HG03103 (cell line): Measurements from ENCODE around the gene TTLL6.

Source experiments
- ATAC-seq: cut with Tn5 transposase; IDR thresholded peaks from one replicate; pipeline ENCODE4 v1.9.1; 2021; ENCODE audit warnings: low read depth; ENCODE audit not compliant: unreplicated experiment

Gene TTLL6

DNA sequence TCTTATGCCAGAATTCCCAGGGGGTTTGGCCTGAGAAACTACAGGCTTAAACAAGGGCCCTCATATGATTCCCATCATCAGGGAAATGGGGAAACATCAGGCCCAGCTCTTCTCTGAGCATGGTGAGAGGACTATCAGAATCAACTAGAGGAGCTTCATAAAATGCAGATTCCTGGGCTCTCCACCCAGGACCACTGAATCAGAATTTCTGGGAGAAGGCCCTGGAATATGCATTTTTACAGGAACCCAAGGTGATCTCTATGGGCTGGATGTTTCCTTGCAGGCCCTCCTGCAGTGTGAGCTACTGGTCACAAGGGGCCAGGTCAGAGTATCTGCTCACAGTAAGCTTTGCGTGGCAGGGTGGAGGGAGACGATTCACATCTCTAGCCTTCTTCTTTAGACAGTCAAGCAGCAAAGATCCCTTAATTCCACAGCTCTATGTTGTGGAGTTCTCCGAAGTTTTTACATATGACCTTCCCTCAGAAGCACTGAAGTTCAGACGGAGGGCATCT, 49.7 kb downstream of the TTLL6 start:
- no peak for ATAC-seq

DNA sequence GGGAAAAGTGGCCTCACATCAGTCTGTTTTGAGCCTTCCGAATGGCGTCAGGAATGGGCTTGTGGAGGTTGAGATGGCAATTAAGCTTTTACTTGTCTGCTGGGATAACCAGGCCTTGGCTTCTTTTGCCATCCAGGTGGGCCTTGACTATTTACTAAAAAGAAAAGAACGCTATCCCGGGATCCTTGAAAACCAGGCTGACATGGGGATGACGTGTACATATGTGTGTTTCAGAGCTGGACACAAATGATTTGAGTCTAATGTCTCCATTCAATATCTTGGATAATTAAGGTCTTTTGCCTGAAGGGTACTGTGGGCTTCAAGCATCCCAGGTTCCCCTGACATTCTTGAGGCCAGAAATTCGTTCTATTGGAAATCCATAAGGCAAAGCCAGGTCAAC, 55.9 kb downstream of the TTLL6 start:
- ATAC-seq: no peak

DNA sequence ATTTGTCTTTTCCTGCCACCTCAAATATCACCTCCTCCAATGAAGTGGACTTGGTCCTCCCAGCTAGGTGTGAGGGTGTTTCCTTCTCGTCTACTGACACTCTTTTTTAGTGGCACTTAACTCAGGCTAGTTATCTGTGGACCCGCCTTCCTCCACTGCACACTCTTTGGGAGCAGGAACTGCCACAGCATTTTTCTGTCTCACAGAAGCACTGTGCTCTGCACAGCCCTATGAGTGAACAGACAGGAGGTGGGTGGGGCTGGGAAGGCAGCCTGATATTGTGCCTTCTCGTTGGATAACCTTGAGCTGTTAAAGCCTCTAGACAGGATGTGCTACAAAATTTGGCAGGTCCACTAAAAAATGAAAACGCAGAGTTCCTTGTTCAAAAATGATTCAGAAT, 56.6 kb downstream of the TTLL6 start:
- no peak for ATAC-seq

DNA sequence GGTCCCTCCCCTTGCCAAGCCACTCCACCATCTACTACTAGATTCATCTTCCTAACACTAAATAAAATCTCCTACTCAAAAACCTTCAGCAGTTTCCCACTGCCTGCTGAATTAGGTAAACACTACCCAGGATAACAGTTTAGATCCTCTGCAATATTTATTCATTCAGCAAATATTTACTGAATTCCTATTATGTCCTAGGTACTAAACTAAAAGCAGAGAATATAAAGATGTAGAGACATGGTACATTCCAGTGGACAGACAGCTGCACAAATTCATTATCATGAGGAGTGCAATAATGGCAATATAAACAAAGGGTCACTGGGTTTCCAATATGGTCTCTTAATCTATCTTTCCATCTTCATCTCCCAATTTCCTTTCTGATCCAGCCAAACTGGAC, 57.7 kb downstream of the TTLL6 start:
- ATAC-seq: no peak

DNA sequence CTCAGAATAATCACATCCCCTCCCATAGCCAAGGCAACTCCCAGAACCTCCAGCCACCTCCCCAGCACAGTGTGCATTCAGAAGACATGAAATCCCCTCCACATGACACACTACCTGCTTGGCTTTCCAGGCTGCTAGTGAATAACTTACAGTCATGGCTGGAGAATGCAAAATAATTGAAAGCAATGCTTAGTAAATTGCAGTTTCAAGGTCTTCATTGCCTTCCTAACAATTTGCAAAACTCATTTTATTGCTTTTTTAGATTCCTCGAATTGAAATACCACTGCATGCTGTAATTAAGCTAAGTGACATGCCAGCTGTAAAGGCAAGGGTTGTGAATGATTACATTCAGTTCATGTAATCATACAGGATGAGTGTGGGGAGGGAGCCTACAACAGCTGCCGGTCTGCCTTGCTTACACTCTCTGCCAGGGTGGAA, 59.5 kb downstream of the TTLL6 start:
- no peak for ATAC-seq

DNA sequence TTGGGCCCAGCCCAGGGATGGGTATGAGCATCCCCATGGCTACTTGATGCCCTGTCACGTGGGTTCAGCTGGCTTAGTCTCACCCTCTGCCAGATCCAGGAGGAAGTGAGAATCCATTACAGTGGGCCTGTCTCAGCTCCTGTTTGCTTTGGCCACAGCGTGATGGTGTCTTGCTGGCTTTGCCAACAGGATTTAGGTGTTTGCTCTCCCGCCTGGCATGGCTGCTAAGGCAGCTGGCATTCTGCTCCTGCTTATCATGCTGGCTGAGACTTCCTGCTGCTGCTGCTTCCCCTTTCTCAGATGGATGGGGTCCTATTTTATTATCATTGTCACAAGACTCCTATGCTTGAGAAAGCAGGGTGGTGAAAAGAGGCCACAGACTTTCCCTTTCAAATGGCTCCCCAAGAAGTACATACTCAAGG, 60.2 kb downstream of the TTLL6 start:
- ATAC-seq: no peak

DNA sequence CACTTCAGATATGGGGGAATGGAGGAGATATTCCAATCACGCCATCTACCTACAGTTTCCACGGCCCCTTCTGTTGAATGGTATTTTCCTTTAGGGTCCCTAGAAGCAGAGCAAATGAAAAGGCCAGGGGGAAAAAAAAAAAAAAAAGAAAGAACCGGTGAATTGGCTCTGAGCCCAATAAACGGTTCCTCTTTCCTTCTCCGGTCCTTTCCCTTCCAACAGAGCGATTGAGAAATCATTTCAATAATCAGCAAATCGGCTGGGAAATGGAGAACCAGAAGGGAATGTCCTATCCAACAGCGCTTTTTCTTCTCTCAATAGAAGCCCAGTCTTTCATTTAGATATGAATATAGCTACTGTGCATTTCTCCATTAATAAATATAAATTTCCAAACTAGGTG, 61.7 kb downstream of the TTLL6 start:
- ATAC-seq: no peak

DNA sequence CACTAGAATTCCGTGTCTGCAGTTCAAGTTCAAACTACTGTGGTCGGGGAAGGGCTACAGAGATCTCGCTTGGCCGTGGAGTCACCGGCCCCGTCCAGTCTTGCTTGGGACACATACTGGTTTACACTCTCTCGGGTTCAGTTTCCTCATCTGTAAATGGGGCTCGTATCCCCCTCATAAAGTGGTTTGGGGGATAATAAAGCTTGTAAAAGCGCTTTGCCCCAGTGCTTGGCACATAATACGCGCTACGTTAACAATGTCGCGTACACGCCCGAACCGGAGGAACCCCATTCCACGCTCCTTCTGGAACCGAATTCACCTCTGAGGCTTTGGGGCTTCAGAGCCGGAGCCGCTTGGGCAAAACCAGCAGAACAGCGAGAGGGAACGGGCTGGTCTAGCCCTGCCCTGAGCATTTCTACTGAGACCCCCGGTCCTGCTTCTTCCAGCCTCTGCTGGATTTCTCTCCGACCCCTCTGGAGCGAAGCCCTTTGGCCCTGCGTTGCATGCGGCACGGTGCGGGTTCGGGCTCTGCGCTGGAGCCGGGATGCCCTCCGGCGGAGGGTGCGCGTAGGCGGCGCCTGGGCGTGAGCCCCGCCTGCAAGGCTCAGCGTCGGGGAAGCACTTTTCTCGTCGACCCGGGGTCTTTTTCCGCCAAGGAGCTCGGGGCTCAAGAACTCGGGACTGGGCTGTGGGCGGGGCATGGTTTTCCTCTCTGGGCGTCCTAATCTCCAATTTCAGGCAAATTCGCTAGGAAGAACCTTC, 62.3 kb downstream of the TTLL6 start:
- no peak for ATAC-seq

DNA sequence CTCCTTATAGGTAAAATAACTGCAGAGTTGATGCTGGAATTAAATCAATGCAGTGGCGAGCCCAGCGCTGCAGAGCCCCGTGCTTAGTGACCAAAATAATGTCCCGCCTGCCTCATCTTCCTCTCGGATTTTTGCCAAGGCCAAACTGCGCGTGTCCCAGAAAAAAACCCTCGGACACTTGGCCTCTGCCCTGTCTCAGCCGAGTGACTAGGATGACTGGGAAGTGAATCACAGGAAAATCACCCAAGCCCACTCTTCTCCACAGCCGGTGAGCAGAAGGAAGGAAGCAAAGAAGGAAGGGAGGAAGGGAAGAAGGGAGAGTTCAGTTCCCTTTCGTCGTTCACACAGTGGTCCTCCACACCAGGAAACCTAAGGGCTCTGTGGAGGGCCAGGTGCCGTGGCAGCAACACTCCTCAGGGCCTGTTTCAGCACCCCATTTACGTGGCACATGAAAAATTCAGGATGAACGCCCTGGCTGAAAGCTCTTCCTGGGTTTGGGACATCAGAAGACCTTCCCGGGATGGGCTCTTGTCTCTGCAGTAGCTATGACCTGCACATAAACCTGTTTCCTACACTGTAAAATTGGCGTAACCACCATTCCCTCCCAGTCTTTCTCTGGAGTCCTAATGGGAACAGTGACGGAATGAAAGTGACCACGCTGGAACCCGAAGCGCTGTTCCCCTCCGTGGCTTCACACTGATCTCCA, 63.1 kb downstream of the TTLL6 start:
- ATAC-seq: no peak

DNA sequence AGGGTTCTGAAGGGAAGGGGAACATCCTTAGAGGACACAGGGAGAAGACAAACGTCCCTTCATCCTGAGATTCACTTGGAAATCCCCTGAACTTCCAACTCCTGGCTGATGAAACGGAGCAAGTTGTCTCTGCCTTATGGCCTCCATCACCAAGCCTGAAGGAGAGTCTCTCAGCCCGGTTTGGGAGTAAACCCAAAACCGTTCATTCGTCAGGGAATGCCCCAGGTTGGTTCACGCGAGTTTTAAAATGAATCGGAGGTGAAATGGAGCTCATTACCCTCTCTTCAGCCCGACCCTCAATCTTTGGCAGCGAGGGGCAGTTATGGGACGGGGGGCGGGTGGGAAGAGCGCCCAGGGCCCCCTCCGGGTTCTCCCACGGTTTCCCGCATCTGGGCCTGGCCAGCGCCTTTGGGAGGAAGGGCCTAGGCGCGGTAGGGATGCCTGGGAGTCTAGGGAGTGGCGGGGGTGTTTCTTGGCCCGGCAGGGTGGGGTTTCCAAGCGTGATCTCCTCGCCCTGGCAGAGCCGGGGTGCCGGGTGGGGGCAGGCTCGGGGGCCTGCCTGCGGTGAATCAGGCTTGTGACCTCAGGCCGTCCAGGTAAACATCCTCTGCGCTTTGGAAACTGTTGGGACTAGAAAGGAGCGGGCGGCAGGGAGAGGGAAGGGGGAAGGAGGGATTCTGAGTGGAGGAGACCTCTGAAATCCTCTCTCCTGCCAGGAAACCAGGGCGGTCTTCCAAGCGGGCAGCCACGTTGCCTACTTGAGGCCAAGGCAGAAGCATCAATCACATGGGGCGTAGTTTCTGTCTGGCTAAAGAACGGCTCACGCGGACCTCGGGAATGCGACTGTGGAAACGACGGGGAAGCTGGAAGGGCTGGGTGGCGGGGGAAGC, 64.4 kb downstream of the TTLL6 start:
- ATAC-seq: no peak

DNA sequence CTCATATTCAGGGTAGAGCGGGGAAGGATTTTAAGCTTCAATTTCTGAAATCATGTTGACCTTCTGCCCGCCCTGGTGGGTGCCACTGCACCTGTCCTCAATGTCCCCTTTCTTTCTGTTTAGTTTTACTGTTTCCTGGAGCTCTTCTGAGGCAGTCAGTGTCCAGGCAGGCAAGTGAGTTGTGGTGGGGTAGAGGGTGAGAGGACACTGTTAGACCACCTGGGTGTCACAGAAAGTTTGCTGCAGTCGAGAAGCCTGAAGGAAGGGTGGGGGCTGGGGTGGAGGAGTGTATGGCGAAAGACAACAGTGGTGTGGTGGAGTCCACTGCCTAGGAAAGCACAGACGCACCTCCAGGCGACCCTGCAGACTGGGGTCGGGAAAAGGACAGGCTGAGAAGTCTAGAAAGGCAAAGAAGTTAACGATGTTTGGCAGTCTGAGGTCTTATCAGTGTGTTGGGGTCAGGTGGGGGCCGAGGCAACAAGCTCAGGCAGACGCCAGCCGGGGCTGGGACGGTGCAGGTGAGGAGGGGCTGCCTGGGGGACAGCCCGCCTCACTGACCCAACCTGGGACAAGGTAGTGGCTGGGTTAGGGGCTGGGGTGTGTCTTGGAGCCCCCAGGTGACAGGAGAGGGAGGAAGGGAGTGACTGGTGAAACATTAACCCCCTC, 65.2 kb downstream of the TTLL6 start:
- no peak for ATAC-seq

DNA sequence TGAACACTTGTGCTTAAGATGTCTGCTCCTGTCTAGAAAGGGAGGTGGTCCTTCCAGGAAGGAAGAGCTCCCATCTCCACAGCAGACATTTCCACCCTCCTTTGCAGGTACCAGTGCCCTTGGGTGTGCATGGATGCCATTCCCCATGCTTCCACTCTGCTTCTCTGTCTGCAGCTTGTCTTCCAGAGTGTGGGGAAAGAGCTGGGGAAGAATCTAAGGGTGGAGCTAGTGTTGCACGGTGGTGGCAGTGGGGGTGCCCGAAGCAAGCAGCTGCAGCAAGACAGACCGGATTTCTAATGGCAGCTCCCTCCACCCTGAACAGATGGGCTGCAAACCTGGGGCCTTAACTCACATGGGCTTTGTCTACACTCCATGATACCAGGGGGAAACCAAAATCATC, 65.9 kb downstream of the TTLL6 start:
- no peak for ATAC-seq

DNA sequence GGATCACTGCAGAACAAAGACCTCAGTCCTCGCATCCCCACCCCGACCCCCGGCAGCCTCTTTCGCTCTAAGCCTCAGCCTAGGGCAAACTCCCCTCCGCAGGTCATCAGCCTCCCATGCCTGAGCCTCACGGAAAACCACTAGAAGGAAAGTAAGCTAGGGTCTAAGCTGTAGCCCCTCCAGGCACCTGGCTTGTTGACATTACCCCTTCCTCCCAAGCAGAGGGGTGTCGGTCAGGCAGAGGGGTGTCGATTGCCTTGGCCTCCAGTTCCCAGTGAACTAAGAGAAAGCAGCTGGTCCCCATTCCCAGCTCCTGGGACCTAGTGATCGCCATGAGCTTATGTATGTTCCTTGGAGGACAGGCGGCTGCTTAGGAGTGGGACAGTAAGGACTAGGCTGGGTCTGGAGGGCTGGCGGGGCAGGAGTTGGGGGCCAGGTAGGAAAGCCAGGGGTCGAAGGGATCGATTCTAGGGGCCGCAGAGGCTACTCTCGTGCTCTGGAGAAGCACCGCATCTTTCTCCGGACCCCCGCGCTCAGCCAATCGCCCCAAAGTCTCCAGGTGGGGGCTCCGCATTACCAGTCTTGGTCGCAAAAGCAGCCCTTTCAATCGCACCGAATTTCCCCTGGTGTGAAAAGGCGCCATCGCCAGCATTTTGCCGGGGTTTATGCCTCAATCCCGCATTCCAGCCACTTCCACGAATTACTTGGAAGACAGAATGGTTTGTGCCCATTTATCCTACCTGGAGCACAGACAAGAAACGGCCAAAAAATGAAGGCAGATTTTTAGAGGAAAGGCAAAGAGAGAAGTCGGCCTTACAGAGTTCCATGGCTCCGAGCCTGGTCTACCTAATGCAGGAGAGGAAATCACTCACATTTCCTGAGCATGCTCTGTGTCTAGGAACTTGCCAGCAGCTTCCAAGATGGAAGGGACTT, 67.1 kb downstream of the TTLL6 start:
- ATAC-seq: no peak

DNA sequence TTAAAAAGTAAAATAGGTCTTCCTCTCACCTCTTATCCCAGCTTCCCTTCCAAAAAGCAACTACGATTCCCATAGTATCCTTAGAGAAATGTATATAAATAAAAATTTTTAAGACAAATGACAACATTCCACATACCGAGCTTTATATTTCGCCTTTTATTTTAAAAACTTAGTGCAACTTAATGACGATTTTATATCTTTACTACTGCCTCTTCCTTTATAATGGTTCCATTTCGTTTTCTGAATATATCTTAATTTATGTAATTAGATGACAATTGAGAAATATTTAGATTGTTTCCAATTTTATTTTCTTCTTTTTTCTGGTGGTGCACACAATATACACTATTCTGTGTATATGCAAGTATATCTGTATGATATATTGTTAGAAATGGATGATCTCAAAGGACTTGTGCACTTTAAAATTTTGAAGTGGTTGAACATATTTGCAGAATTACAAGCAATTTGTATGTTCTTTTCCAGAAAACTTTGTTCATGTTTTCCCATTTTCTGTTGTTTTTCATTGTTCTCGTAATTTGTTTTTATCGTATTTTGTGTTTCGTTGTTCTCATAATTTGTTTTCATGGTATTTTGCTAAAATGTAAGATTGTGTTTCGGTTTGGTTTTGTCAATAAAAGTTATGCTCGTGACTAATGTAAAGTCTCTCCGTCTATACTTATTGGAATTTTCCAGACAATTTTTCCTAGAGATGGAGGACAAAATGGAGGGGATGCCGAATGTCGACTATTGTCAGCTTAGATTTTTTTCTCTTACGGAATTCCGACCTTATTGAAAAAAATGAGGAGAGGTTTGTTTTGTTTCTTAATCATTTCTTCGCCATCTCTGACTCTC, 68.1 kb downstream of the TTLL6 start:
- ATAC-seq: no peak

DNA sequence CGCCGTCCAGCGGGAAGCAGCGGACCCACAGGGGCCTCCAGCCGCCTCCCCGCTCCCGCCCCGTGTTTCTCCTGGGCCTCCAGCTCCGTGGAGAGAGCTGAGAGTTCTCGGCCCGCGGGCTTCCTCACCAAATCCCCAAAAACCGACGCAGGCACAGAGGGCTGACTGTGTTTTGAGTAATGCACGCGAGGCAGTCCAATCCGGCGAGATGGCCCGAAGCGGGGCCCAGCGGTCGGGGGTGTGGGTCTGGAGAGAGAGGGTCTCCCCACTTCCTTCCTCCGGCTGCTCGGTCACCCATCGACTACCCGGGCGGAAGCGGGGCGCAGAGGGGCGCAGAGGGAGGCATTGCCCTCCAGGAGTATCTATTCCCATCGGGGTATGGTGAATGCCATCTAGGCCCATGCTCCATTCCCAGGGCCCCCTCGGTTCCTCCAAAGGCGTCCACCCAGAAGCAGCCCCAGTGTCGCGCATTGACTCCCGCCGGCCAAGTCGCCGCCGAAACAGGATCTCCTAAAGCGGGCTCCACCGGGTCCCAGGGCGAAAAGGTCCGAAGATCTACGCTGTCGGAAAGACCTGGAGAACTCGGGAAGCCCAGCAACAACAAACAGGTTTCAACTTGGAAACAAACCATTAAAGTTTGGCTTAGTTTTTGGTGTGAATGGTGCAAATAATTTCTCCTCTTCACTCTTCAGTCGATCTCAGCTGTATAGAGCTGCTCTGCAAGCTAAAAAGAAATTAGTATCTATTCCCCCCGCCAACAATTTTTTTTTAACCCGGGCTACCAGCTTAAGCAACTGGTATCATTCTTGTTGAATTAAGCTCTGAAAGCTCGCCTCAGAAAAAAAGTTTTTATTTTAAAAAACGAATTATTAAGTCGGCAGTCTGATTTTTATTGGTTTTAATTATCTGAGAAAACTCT, 69.3 kb downstream of the TTLL6 start:
- ATAC-seq: no peak

DNA sequence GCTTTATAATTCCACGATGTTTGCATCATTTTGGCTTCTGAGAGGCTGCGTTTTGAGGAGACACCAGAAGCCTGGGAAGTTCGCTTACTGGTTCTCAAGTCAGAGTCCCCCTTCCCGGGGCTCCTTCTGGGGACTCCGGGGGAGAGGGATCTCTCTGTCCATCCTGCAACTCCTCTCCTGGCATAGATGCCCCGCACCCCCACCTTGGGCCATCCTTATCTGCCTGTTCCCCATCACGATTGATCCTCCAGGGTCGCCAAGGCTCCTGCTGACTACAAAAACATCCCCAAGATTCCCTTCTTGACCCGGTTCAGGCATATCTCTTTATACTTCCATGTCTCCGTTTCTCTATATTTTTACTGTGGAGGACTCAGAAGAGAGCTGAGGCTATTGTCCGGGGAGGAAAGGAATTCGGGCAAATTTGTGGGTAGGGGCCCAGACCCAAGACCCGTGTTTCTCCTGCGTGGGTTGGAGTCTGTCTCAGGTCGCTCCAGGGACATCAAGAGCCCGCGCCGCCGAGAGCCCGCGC, 70.0 kb downstream of the TTLL6 start:
- ATAC-seq: no peak
